HCT116 (cell line): Measurements from ENCODE around the gene KCNE1. TPM values are rescaled to one million over a fixed set of nuclear protein-coding genes. Genes with fewer than 3 reads are reported as not detected.

ENCODE experiments used
- ATAC-seq: fragments of 200-7000 bp; cut with Tn5 transposase; 2 replicates; pipeline ENCODE4 v1.9.1; 2020; ENCODE audit warnings: mild to moderate bottlenecking, moderate library complexity
- BruUV-seq: library from RNA; stranded (reverse); fragments of 400-500 nt; replicated peaks from 2 replicates; lab custom pipeline; 2021; lab: Mats Ljungman, UMichigan
- CTCF ChIA-PET: fragments of 300-600 bp; sonication (Branson Sonifier 250); formaldehyde crosslinking; loops from one replicate; lab custom pipeline; 2021; ENCODE audit warnings: antibody characterized with exemption; lab: Charles Lee
- POLR2A ChIA-PET: fragments of 300-600, 350-600 bp; sonication (Branson Sonifier 250); formaldehyde crosslinking; loops from one replicate; lab custom pipeline; 2021; ENCODE audit warnings: antibody characterized with exemption; lab: Charles Lee
- RAD21 ChIA-PET, 2 experiments: fragments of 300-600 bp; sonication (Branson Sonifier 250); formaldehyde crosslinking; loops; one replicate each; lab custom pipeline; 2023; ENCODE audit warnings: low total read pairs in 2 of 2; ENCODE audit not compliant: uncharacterized antibody in 2 of 2, unreplicated experiment in 2 of 2, low non-redundant PET in 1 of 2; lab: Charles Lee
- DNase-seq: peaks from one replicate; pipeline ENCODE4 v3.0.0-alpha.2; 2010; ENCODE audit warnings: low read depth, low spot score
- H2AFZ ChIP-seq: fragments of 200-600 bp; shearing (Covaris generic), sonication (generic); 2 replicates; pipeline ENCODE4 v1.6.1; 2017; ENCODE audit warnings: low read depth, mixed run types, mixed read lengths, antibody characterized with exemption, low read length; ENCODE audit not compliant: poor library complexity, severe bottlenecking
- H3K27ac ChIP-seq: 2 replicates; pipeline ENCODE4 v1.5.1; 2012; ENCODE audit warnings: low read depth, low read length
- H3K27me3 ChIP-seq: fragments of 200-600 bp; sonication (generic); 2 replicates; pipeline ENCODE4 v1.6.1; 2016; ENCODE audit warnings: mixed run types, low read length, mixed read lengths; ENCODE audit not compliant: insufficient read depth
- H3K36me3 ChIP-seq, 2 experiments: fragments of 200-500 bp in 1 of 2; fragments of 200-600 bp in 1 of 2; sonication (Bioruptor generic) in 1 of 2; sonication (generic) in 1 of 2; 2 replicates each; pipeline versions ENCODE4 v1.5.1 to v1.6.1; 2014 to 2016; ENCODE audit warnings: low read length in 2 of 2, inconsistent platforms in 1 of 2, mixed read lengths in 1 of 2, mixed run types in 1 of 2; ENCODE audit not compliant: insufficient read depth in 2 of 2, control insufficient read depth in 1 of 2
- H3K4me1 ChIP-seq, 2 experiments: fragments of 200-600 bp in 1 of 2; sonication (generic) in 1 of 2; 2 replicates each; pipeline versions ENCODE4 v1.5.1 to v1.6.1; 2012 to 2017; ENCODE audit warnings: low read length in 2 of 2, inconsistent platforms in 1 of 2, mild to moderate bottlenecking in 1 of 2, mixed read lengths in 1 of 2, mixed run types in 1 of 2, moderate library complexity in 1 of 2; ENCODE audit not compliant: insufficient read depth in 2 of 2, control insufficient read depth in 1 of 2
- H3K4me2 ChIP-seq: fragments of 200-600 bp; sonication (generic); 2 replicates; pipeline ENCODE4 v1.6.1; 2017; ENCODE audit warnings: mixed run types, low read length, mixed read lengths
- H3K4me3 ChIP-seq, 2 experiments: fragments of 200-600 bp in 1 of 2; sonication (generic) in 1 of 2; replicated peaks in 1 of 2; 2 replicates each; pipeline ENCODE4 v1.5.1; 2011 to 2016; ENCODE audit warnings: low read length in 2 of 2, control low read depth in 1 of 2, low read depth in 1 of 2, mild to moderate bottlenecking in 1 of 2, mixed read lengths in 1 of 2, mixed run types in 1 of 2
- H3K79me2 ChIP-seq: fragments of 200-600 bp; sonication (generic); 2 replicates; pipeline ENCODE4 v1.6.1; 2017; ENCODE audit warnings: mild to moderate bottlenecking, mixed run types, low read length, moderate library complexity, mixed read lengths; ENCODE audit not compliant: insufficient read depth
- H3K9ac ChIP-seq: fragments of 200-600 bp; sonication (generic); 2 replicates; pipeline ENCODE4 v1.6.1; 2016; ENCODE audit warnings: low read length, mixed read lengths
- H3K9me2 ChIP-seq: fragments of 200-600 bp; sonication (generic), shearing (Covaris generic); 2 replicates; pipeline ENCODE4 v1.6.1; 2017; ENCODE audit warnings: mixed run types, mild to moderate bottlenecking, moderate library complexity; ENCODE audit not compliant: insufficient read depth
- H3K9me3 ChIP-seq, 2 experiments: fragments of 200-500 bp in 1 of 2; fragments of 200-600 bp in 1 of 2; sonication (Bioruptor generic) in 1 of 2; sonication (generic) in 1 of 2; 2 replicates each; pipeline ENCODE4 v1.6.1; 2014 to 2017; ENCODE audit warnings: low read length in 2 of 2, mixed read lengths in 2 of 2, inconsistent platforms in 1 of 2, low read depth in 1 of 2, mild to moderate bottlenecking in 1 of 2, mixed run types in 1 of 2, moderate library complexity in 1 of 2; ENCODE audit not compliant: control insufficient read depth in 1 of 2, insufficient read depth in 1 of 2
- H4K20me1 ChIP-seq: fragments of 200-600 bp; sonication (generic), shearing (Covaris generic); 2 replicates; pipeline ENCODE4 v1.6.1; 2017; ENCODE audit warnings: mixed run types, mild to moderate bottlenecking, moderate library complexity; ENCODE audit not compliant: insufficient read depth
- CEBPB ChIP-seq: IDR thresholded peaks from 2 replicates; pipeline ENCODE4 v1.6.1; 2012; ENCODE audit warnings: low read depth
- ELF1 ChIP-seq: IDR thresholded peaks from 2 replicates; pipeline ENCODE4 v1.6.1; 2012; ENCODE audit warnings: low read depth, borderline replicate concordance
- EZH2phosphoT487 ChIP-seq: fragments of 200-600 bp; IDR thresholded peaks from 2 replicates; pipeline ENCODE4 v1.6.1; 2018; ENCODE audit warnings: antibody characterized with exemption, borderline replicate concordance
- JUND ChIP-seq: IDR thresholded peaks from 2 replicates; pipeline ENCODE4 v1.6.1; 2012
- POLR2AphosphoS5 ChIP-seq: IDR thresholded peaks from 2 replicates; pipeline ENCODE4 v1.6.1; 2011; ENCODE audit warnings: mild to moderate bottlenecking, low read depth, low read length, moderate library complexity
- SP1 ChIP-seq: IDR thresholded peaks from 2 replicates; pipeline ENCODE4 v1.6.1; 2012; ENCODE audit warnings: low read depth
- SRF ChIP-seq: IDR thresholded peaks from 2 replicates; pipeline ENCODE4 v1.6.1; 2012; ENCODE audit warnings: low read depth
- TCF7L2 ChIP-seq: IDR thresholded peaks from 2 replicates; pipeline ENCODE4 v1.7.0; 2011; ENCODE audit warnings: borderline replicate concordance, inconsistent platforms; ENCODE audit not compliant: insufficient read depth, insufficient read length; ENCODE audit errors: extremely low read depth
- YY1 ChIP-seq: IDR thresholded peaks from 2 replicates; pipeline ENCODE4 v1.6.1; 2011; ENCODE audit warnings: low read length, low read depth, moderate library complexity, mild to moderate bottlenecking; ENCODE audit not compliant: insufficient replicate concordance; ENCODE audit errors: extremely low read depth
- intact Hi-C: fragments of 100-400 bp; cut with micrococcal nuclease; formaldehyde crosslinking; loops from 2 replicates; pipeline ENCODE4 v1.10.0; 2022
- total RNA-seq: library from RNA; stranded (reverse); gene quantifications from one replicate; pipeline ENCODE4 v1.2.1, GENCODE V29; 2021; ENCODE audit not compliant: unreplicated experiment
- TF ChIP-seq, protein P1 (sequence below), 3 experiments: fragments of 200-600 bp in 1 of 3; sonication (generic) in 1 of 3; IDR thresholded peaks in 2 of 3; conservative IDR thresholded peaks in 1 of 3; 2 replicates each; pipeline ENCODE4 v1.5.1; 2012 to 2017; ENCODE audit warnings: low read depth in 2 of 3, low read length in 2 of 3, antibody characterized with exemption in 1 of 3, borderline replicate concordance in 1 of 3, control low read depth in 1 of 3, mild to moderate bottlenecking in 1 of 3, mixed read lengths in 1 of 3, mixed run types in 1 of 3, moderate library complexity in 1 of 3; ENCODE audit not compliant: insufficient read depth in 1 of 3

Gene KCNE1
- total RNA-seq, 1 experiment from 2014 or later: not detected

DNA sequence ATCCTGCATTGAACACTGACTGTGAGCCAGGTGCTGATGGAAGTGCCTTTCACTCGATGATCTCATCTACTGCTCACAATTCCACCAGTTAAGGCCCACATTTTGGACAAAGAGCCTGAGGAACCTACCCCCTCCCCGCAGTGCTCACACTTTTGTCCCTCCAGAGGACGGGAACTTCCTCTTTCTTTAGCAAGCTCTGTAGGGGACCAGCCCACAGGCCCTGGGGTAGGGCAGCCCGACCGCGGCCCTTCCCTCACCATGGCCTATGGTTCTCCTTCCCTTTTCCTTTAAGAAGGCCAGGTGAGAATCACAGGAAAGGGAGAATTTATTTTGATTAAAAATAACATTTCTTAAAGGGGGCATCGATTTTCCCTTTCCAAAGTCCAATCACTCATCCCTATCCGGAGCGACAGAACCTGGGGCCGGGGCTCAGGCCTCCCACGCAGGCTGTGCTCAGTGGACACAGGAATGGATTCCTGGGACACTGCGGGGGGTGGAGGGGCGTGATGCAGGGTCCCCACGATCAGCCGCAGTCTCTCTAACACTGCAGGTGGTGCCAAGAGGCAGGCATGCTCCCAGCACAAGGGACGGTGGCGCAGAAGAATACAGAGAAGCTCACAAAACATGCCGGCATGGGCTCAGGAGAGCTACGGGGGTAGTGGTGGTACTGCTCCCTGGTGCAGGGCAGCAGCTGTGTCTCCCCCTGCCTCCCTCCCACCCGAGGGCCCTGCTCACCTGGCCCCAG is 8.9 kb upstream of the KCNE1 start:
- no TSS peak for BruUV-seq
- Histone ChIP-seq H3K27me3 (no peaks in the 10 kb centered on the region), H2AFZ (no peak overlapping the region), H3K4me1 (peaks cover 0 to 10% of the 10 kb centered on the region in 2 experiments; a peak in 2 of 4 replicates), H3K79me2 (no peaks in the 10 kb centered on the region), H3K4me2 (no peak overlapping the region), H3K36me3 (no peaks in the 10 kb centered on the region), H3K9me2 (no peaks in the 10 kb centered on the region), H4K20me1 (no peaks in the 10 kb centered on the region), H3K27ac (no peak overlapping the region), H3K9me3 (no peaks in the 10 kb centered on the region), H3K9ac (no peak overlapping the region), H3K4me3 (no peak overlapping the region)
- RAD21 ChIA-PET: no interaction called here
- DNase-seq (no peak), ATAC-seq (no peak)
- intact Hi-C loops: no loop called here
- POLR2A ChIA-PET: no interaction called here
- CTCF ChIA-PET: interaction anchor here (1.6 kb wide), 1 partner anchor 10 kb away, joined by 4 read pairs; no protein-coding TSS in a partner anchor
- TF ChIP-seq YY1 (no peak), JUND (no peak), POLR2AphosphoS5 (no peak), CEBPB (no peak), ELF1 (no peak), SP1 (no peak), EZH2phosphoT487 (no peak), SRF (no peak), TCF7L2 (no peak)
- TF ChIP-seq, protein P1, sequence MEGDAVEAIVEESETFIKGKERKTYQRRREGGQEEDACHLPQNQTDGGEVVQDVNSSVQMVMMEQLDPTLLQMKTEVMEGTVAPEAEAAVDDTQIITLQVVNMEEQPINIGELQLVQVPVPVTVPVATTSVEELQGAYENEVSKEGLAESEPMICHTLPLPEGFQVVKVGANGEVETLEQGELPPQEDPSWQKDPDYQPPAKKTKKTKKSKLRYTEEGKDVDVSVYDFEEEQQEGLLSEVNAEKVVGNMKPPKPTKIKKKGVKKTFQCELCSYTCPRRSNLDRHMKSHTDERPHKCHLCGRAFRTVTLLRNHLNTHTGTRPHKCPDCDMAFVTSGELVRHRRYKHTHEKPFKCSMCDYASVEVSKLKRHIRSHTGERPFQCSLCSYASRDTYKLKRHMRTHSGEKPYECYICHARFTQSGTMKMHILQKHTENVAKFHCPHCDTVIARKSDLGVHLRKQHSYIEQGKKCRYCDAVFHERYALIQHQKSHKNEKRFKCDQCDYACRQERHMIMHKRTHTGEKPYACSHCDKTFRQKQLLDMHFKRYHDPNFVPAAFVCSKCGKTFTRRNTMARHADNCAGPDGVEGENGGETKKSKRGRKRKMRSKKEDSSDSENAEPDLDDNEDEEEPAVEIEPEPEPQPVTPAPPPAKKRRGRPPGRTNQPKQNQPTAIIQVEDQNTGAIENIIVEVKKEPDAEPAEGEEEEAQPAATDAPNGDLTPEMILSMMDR (IDR thresholded peaks at IDR 0.05 in 2 of 3, conservative IDR thresholded peaks at IDR 0.05 in 1 of 3; ENCODE audit: borderline replicate concordance in 1 of 3, insufficient read depth in 1 of 3, low read depth in 2 of 3, low read length in 2 of 3): no peak
